ENCODE data around the gene FOXA1. TPM values are rescaled to one million over a fixed set of nuclear protein-coding genes. Genes with fewer than 3 reads are reported as not detected.

The FOXA1 gene
- total RNA-seq, 4 donors from 2014 or later = 4.8 to 14.4 (median 8.3) TPM

GRCh38 chr14:37591941-37592481 lies 3.0 kb downstream of the FOXA1 start:
- Histone ChIP-seq H3K9me3 (no peaks in the 10 kb centered on the region), H3K4me1 (peaks cover 47% of the 10 kb centered on the region), H3K27ac (no peak overlapping the region), H3K4me3 (peak overlapping the region; percentile 4), H3K36me3 (no peaks in the 10 kb centered on the region), H3K27me3 (peaks cover 96% of the 10 kb centered on the region)
- 5% methylated on average over 18 of the region's 58 CpGs for WGBS
- TF ChIP-seq POLR2A (IDR thresholded peaks at IDR 0.05) (no peak), EP300 (IDR thresholded peaks at IDR 0.05) (no peak), CTCF (IDR thresholded peaks at IDR 0.05) (no peak), POLR2AphosphoS5 (IDR thresholded peaks at IDR 0.05) (no peak)
- no peak for DNase-seq (ENCODE audit: low spot score in 2 of 2)

DNA sequence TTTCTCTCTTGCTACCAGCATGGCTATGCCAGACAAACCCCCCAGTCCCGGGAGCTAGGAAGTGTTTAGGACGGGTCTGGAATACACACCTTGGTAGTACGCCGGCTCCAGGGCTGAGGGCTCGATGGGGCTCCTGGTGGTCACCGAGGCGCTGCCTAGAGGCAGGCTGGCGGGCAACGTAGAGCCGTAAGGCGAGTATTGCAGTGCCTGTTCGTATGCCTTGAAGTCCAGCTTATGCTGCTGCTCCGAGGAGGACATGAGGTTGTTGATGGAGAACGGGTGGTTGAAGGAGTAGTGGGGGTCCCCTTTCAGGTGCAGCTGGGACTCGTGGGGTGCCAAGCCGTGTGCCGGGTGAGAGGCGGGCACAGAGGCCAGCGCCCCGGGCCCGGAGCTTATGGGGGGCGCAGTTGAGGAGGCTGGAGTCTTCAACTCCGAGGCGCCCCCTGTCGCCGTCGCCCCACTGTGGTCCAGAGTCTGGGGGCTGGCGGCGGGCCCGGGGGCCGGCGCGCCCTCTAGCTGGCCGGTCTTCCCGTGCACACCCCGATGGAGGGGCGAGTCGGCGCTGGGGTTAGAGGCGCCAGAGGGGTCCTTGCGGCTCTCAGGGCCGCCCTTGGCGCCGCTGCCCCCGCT lies 3.6 kb downstream of the FOXA1 start:
- no peak for DNase-seq (ENCODE audit: low spot score in 2 of 2)
- 8% methylated on average over 30 of the region's 45 CpGs for WGBS
- Histone ChIP-seq H3K4me3 (peak overlapping the region; percentile 4), H3K27ac (no peak overlapping the region), H3K36me3 (no peaks in the 10 kb centered on the region), H3K9me3 (no peaks in the 10 kb centered on the region), H3K27me3 (peaks cover 96% of the 10 kb centered on the region), H3K4me1 (peaks cover 47% of the 10 kb centered on the region)
- TF ChIP-seq EP300 (IDR thresholded peaks at IDR 0.05) = no peak
- no peak for TF ChIP-seq POLR2A (IDR thresholded peaks at IDR 0.05)
- no peak for TF ChIP-seq CTCF (IDR thresholded peaks at IDR 0.05)

DNA sequence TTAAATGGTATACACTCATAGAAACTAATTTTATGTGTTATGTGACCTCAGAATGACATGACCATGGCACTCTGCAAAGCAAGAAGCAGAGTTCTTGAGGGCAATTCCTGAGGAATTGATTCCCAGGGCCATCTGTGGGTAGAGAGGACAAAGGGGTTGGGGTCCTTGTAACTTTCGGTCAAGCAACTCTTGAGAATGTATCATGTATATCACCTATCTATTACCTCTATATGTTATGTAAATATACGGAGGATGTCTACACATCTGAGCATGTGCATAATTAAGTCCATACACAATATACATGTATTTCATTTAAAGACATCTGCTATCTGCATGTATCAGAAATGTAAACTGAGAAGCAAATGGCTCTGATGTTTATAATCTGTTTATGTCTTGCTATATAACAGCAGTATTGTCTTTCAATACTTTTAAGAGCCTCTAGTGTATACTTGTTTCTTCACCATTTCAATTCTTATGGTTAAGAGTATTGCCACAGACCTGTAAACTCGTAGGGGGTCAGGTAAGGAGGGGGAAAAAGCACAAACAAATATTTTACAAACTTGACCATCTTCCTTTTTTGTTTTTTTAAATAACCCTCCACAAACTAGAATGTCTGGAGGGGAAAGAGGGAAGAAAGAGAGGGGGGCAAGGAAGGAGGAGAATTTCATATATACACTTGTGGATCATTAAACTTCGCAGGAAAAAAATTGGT lies 4.5 kb downstream of the FOXA1 start:
- Histone ChIP-seq H3K4me1 (peaks cover 38% of the 10 kb centered on the region), H3K4me3 (no peak overlapping the region), H3K27me3 (peaks cover 96% of the 10 kb centered on the region), H3K9me3 (no peaks in the 10 kb centered on the region), H3K27ac (no peak overlapping the region), H3K36me3 (no peaks in the 10 kb centered on the region)
- 30% methylated on average over 4 of the region's 4 CpGs for WGBS
- DNase-seq (ENCODE audit: low spot score in 2 of 2) = no peak
- TF ChIP-seq EP300 (IDR thresholded peaks at IDR 0.05) (no peak), CTCF (IDR thresholded peaks at IDR 0.05) (no peak)

- Histone ChIP-seq H3K27me3 (peaks cover 98% of the 10 kb centered on the region), H3K36me3 (no peaks in the 10 kb centered on the region), H3K9me3 (no peaks in the 10 kb centered on the region), H3K27ac (no peak overlapping the region), H3K4me1 (peaks cover 40% of the 10 kb centered on the region), H3K4me3 (no peak overlapping the region)
- DNase-seq (ENCODE audit: low spot score in 2 of 2) = no peak
- TF ChIP-seq POLR2A (IDR thresholded peaks at IDR 0.05) (no peak), EP300 (IDR thresholded peaks at IDR 0.05) (no peak), POLR2AphosphoS5 (IDR thresholded peaks at IDR 0.05) (no peak), CTCF (IDR thresholded peaks at IDR 0.05) (no peak)
- WGBS = 32% methylated on average over 6 of the region's 6 CpGs
Observed at GRCh38 chr14:37589715-37590427, 5.2 kb downstream of the FOXA1 start.
